ENCODE results near the gene STX4. TPM values are rescaled to one million over a fixed set of nuclear protein-coding genes. Genes with fewer than 3 reads are reported as not detected.
A peak's percentile ranks its signal among the peaks of the same experiment; 100 is the strongest.

The STX4 gene
- total and polyA plus RNA-seq, 9 of the 15 experiments (the other 6 are each of a cell fraction or from before 2014, with no cell fraction given): 3.2 to 48.0 (median 21.5) TPM

GRCh38 chr16:31086629-31086906 is 53.2 kb downstream of the STX4 start:
- no peak for ATAC-seq
- Histone ChIP-seq H3K27ac (ENCODE audit: extremely low read depth, low read depth, low read length) (no peak overlapping the region), H4K20me1 (replicated peaks; ENCODE audit: control insufficient read depth, insufficient read depth, low read length) (0 out of 2 replicates have a peak, but pooled peaks cover 5% of the 10 kb centered on the region), H3K9me3 (replicated peaks; ENCODE audit: control insufficient read depth, insufficient read depth, low read depth, low read length) (no peaks in the 10 kb centered on the region), H3K36me3 (ENCODE audit: control insufficient read depth, insufficient read depth, low read length) (peaks cover 56% of the 10 kb centered on the region; the same call in 2 of the 3 replicates), H2AFZ (ENCODE audit: low read depth, low read length) (no peak overlapping the region), H3K4me3 (no peak overlapping the region), H3K4me1 (replicated peaks in 1 of 2; ENCODE audit: control insufficient read depth in 2 of 2, insufficient read depth in 2 of 2, low read length in 2 of 2) (peaks cover 0 to 57% of the 10 kb centered on the region in 2 experiments; a peak in 3 of 5 replicates), H3K27me3 (ENCODE audit: control insufficient read depth in 2 of 2, insufficient read depth in 2 of 2, low read length in 2 of 2) (no peaks in the 10 kb centered on the region), H3K4me2 (ENCODE audit: insufficient read depth, low read length) (no peak overlapping the region), H3K9me1 (ENCODE audit: control insufficient read depth, insufficient read depth, low read length) (no peaks in the 10 kb centered on the region), H3K9ac (ENCODE audit: insufficient read depth in 1 of 2, low read depth in 2 of 2, low read length in 2 of 2) (0 out of 4 replicates have a peak overlapping the region, but pooled peaks of 1 of the 2 experiments have one; percentile 19), H3K79me2 (ENCODE audit: control insufficient read depth, insufficient read depth, low read length) (no peaks in the 10 kb centered on the region)
- BruUV-seq (replicated peaks): no TSS peak
- TF ChIP-seq, protein P1, sequence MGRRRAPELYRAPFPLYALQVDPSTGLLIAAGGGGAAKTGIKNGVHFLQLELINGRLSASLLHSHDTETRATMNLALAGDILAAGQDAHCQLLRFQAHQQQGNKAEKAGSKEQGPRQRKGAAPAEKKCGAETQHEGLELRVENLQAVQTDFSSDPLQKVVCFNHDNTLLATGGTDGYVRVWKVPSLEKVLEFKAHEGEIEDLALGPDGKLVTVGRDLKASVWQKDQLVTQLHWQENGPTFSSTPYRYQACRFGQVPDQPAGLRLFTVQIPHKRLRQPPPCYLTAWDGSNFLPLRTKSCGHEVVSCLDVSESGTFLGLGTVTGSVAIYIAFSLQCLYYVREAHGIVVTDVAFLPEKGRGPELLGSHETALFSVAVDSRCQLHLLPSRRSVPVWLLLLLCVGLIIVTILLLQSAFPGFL (CRISPR knock-in tag; IDR thresholded peaks at IDR 0.05): no peak
- TF ChIP-seq KLF1 (tag; IDR thresholded peaks at IDR 0.05) (no peak), SPI1 (IDR thresholded peaks at IDR 0.05; ENCODE audit: borderline replicate concordance, low read depth, low read length) (no peak), NRF1 (conservative IDR thresholded peaks at IDR 0.05 in 1 of 2, IDR thresholded peaks at IDR 0.05 in 1 of 2) (no peak), SRSF1 (IDR thresholded peaks at IDR 0.05; ENCODE audit: low read depth, low read length) (no peak), ZNF398 (CRISPR knock-in tag; IDR thresholded peaks at IDR 0.05) (no peak), EWSR1 (IDR thresholded peaks at IDR 0.05; ENCODE audit: borderline replicate concordance, low read depth, partially characterized antibody) (no peak), CREBBP (IDR thresholded peaks at IDR 0.05; ENCODE audit: low read depth, low read length) (no peak), SIX5 (IDR thresholded peaks at IDR 0.05; ENCODE audit: borderline replicate concordance in 1 of 2, insufficient read depth in 1 of 2, low read depth in 1 of 2, low read length in 2 of 2) (no peak), POLR2G (IDR thresholded peaks at IDR 0.05; ENCODE audit: low read depth, low read length) (no peak), TCF3 (CRISPR knock-in tag; IDR thresholded peaks at IDR 0.05) (no peak), ETS1 (conservative IDR thresholded peaks at IDR 0.05; ENCODE audit: control insufficient read depth, low read depth, low read length) (no peak), ZBTB5 (IDR thresholded peaks at IDR 0.05) (no peak)
- TF ChIP-seq, protein P2, sequence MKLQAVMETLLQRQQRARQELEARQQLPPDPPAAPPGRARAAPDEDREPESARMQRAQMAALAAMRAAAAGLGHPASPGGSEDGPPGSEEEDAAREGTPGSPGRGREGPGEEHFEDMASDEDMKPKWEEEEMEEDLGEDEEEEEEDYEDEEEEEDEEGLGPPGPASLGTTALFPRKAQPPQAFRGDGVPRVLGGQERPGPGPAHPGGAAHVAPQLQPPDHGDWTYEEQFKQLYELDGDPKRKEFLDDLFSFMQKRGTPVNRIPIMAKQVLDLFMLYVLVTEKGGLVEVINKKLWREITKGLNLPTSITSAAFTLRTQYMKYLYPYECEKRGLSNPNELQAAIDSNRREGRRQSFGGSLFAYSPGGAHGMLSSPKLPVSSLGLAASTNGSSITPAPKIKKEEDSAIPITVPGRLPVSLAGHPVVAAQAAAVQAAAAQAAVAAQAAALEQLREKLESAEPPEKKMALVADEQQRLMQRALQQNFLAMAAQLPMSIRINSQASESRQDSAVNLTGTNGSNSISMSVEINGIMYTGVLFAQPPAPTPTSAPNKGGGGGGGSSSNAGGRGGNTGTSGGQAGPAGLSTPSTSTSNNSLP (IDR thresholded peaks at IDR 0.05; ENCODE audit: borderline replicate concordance, low read depth, low read length): no peak
- intact Hi-C loops (cut with micrococcal nuclease) (no loop called here), in situ Hi-C loops (cut with MboI) (no loop called here)
- WGBS (ENCODE audit: insufficient coverage, low coverage, missing lambda C conversion rate): 100% methylated on average over 1 of the region's 6 CpGs
- POLR2A ChIA-PET: interaction anchor here (0.6 to 3.4 kb wide), 5 partner anchors 9 to 1160 kb away, joined by 3 to 32 read pairs (median 3); partner anchors contain the start of genes ZNF646 and ZNF668
- no peak for DNase-seq (ENCODE audit: extremely low read depth in 1 of 4, low spot score in 3 of 4)
- no peak for FAIRE-seq
- CTCF ChIA-PET (ENCODE audit: low intra/inter-chr PET ratio): no interaction called here

Measured in K562 (cell line).